ENCODE results near the gene EVC2.

DNA sequence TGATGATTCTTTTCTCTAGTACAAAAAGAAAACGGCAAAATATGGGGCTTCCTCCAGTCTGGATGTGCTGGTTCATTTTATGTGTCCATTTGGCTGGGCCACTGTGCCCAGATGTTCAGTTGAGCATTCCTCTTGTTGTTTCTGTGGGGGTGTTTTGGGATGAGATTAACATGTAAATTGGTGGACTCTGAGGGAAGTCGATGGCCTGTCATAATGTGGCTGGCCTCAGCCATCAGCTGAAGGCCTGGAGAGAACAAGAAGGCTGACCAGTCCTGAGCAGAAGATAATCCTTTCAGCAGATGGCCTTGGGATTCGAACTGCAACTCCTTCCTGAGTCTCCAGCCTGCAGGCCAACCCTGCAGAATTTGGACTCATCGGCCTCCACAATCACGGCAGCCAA, 136.7 kb downstream of the EVC2 start:
- TF ChIP-seq, protein P1, sequence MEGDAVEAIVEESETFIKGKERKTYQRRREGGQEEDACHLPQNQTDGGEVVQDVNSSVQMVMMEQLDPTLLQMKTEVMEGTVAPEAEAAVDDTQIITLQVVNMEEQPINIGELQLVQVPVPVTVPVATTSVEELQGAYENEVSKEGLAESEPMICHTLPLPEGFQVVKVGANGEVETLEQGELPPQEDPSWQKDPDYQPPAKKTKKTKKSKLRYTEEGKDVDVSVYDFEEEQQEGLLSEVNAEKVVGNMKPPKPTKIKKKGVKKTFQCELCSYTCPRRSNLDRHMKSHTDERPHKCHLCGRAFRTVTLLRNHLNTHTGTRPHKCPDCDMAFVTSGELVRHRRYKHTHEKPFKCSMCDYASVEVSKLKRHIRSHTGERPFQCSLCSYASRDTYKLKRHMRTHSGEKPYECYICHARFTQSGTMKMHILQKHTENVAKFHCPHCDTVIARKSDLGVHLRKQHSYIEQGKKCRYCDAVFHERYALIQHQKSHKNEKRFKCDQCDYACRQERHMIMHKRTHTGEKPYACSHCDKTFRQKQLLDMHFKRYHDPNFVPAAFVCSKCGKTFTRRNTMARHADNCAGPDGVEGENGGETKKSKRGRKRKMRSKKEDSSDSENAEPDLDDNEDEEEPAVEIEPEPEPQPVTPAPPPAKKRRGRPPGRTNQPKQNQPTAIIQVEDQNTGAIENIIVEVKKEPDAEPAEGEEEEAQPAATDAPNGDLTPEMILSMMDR (IDR thresholded peaks at IDR 0.05; ENCODE audit: low read depth, low read length): no peak
- TF ChIP-seq EZH2phosphoT487 (IDR thresholded peaks at IDR 0.05; ENCODE audit: low read depth): no peak

Measured in OCI-LY3 (cell line).